COR-L47 (cell line): ENCODE measurements around the gene TWF2.

Experiments used
- DNase-seq: peaks from one replicate; lab custom pipeline; 2025; lab: John Stamatoyannopoulos, UW

TWF2 gene

GRCh38 chr3:52257911-52258310 is 19.0 kb upstream of the TWF2 start:
- no peak for DNase-seq

DNA sequence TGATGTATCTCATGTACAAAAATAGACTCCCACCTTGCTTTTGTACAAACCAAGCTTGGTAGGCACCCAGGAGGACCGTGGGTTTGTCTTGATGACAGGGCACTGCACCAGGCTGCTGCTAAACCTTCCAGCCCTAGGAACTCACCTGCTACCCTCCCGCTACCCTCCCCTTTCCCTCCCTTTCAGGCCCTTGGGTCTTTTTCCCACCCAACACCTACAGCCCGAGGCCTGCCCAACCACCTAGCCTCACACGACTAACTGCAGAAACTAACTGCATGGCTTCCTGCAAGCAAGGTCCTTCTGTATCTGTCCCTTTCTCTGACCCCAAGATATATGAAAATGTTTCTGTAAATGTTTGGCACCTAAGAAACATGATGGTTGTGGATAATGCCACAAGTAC is 17.7 kb upstream of the TWF2 start:
- DNase-seq = no peak

DNA sequence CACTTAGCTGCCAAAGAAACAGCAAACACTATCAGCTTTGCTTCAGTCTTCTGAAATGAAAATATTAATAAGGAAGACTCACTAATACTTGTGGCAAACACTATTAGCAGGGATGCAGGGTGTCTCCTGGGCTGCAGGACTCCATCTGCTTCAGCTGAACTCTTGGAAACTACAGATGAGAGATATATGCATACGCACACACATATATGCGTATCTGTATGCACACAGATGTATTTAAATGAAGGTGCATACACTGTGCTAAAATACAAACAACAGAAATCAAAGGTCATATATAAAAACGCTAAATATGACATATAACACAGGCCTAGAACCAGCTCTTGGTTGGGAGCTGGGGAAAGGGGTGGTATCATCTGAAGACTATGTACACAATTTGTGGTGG is 17.2 kb upstream of the TWF2 start:
- DNase-seq = no peak

GRCh38 chr3:52254608-52255007 is 15.7 kb upstream of the TWF2 start:
- DNase-seq = no peak

DNA sequence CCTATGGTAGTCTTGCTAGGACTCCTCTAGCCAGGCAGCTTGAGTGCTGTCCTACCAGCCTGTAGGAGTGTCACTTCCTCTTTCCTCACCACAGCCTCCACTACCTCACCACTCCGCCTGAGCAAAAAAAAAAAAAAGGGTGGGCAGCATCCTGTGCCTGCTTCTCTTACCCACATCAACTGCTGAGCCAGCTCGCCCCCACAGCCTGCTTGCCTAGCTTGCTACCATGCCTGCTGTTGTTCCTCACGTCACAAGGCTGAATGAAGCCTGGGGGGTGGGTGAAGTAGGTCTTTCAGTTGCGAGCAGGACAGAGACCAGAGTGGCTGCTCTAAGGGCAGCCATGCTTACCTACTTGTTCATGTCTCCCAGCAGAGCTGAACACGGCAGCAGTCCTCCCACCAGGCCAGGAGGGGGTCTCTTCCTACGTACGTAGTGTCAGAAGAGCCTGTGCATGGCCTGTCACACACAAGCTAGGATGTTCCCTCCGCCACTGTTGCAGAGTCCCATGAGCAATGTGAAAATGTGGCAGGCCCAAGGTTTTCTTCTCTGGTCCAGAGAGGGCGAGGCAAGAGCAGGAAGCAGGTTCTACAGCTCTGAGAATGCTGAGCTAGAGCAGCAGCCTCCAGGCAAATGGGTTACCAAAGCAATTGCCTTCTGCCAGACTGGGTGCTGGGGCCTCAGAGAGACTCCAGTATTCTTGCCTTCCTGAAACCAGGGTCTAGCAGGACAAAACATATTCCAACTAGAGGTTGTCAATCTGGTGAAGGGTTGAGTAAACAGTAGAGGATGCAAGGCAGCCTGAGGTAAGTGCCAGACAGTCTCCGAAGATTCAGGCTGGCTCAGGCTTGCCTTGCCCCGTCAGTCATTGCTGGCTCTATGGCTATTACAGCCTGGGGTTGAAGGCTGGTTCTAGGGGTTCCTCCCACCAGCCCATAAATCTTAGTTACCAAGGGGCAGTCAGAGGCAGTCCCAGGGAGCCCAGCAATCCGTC is 14.7 kb upstream of the TWF2 start:
- no peak for DNase-seq

GRCh38 chr3:52250122-52250521 is 11.2 kb upstream of the TWF2 start:
- no peak for DNase-seq

DNA sequence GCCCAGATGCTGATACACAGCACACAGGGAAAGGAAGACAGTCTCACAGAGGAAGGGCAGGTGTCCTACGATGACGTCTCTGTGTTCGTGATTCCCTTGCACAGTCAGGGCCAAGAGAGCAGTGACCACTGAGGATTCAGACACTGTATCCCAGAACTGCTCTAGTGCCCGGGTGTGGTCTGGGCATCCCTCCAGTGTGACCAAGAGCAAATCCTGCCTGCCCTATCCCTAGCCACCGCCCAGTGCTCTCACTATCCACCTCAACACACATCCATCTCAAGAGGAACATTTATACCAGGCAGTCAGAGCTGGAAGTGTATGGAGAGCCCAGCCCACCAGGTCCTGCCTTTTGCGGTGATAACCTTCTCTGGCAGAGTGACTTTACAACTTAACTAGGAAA is 10.7 kb upstream of the TWF2 start:
- no peak for DNase-seq

DNA sequence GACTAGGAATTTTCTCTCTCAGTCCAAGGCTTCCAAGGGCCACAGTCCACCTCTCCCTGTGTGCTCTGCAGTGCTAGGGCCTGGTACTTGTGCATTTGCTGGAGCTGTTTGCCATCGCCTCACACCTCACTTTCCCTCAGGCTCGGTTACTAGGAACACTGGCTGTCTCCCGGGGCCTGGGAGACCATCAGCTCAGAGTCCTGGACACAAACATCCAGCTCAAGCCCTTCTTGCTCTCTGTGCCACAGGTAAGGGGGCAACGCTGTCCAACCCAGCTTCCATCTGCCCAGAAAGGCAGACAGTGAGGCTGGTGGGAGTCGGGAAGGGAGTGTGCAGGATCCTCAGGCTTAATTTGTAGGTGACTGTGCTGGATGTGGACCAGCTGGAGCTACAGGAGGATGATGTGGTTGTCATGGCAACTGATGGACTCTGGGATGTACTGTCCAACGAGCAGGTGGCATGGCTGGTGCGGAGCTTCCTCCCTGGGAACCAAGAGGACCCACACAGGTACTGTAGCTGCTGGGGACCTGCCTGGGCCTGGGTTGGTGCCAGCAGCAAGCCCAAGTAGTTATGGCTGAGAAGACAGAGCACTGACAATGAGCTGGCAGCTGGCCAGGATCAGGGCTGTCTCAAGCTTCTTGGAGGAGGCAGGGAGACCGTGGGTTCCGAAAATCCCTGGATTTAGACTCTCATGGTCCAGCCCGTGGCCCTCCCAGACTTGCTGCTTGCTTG is 10.0 kb upstream of the TWF2 start:
- no peak for DNase-seq

- no peak for DNase-seq
Observed at GRCh38 chr3:52248165-52248541, 9.2 kb upstream of the TWF2 start.

- DNase-seq = no peak
Observed at GRCh38 chr3:52247409-52248164, 8.6 kb upstream of the TWF2 start.

GRCh38 chr3:52246728-52247408 is 7.9 kb upstream of the TWF2 start:
- DNase-seq = no peak

DNA sequence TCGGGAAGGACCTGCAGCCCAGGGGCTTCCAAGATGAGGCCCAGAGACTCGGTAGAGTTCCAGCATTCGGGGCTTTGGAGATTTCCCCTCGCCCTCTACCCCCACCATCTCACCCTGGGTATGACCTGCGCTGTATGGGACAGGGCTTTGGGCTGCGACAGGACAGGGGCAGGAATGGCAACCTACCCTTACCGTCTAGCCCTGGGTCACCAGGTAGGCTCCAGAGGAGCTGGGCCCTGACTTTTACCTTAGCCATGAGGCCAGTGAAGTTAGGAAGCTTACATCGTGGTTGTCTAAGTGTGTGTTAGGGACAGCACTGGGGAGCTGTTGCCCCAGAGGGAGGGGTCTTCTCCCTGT is 7.3 kb upstream of the TWF2 start:
- no peak for DNase-seq

GRCh38 chr3:52245322-52246263 is 6.6 kb upstream of the TWF2 start, which contains the start of gene PPM1M:
Gene PPM1M (plus strand): TSS chr3:52245759. CDS start chr3:52245825, 66 bp downstream.
- DNase-seq = no peak

- no peak for DNase-seq
Observed at GRCh38 chr3:52243791-52244628, 5.1 kb upstream of the TWF2 start.

DNA sequence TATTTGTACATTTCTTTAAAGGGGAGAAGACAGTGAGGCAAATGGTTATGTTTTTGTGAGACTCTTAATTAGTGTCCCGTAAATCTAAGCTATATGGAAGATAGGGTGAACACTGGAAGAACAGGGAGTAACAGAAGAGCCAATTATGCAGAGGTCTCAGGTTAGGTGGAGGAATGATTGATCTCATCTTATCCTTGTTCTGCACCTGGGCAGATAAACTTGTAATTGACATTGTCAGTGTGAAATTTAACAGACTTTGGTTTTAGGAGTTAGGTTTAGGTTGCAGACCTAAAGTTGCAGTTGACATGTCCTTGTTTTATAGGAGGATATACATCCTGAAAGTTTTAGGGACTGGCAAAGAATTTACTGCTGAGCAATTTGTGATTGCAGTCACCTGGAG is 3.1 kb upstream of the TWF2 start:
- DNase-seq = no peak

DNA sequence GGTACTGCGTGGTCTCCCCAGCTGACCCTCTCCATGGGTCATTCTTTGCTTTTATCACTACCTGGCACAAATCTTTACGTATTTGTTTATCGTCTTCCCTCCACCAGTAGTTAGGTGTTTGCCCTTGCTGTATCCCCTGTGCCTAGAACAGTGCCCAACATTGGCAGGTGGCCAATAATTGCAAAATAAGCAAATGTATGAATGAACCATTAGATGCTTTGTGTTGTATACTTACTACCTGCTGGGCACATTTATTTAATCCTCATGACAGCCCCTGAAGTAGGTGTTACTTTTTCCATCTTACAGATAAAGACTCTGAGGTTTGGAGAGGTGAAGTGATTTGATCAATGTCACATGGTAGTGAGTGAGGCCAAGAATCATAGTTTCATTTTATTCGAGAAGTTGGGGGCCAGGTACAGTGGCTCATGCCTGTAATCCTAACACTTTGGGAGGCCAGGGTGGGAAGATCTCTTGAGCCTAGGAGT is 2.0 kb upstream of the TWF2 start:
- no peak for DNase-seq

GRCh38 chr3:52240059-52240885 is 1.3 kb upstream of the TWF2 start:
- DNase-seq = peak; percentile 59

DNA sequence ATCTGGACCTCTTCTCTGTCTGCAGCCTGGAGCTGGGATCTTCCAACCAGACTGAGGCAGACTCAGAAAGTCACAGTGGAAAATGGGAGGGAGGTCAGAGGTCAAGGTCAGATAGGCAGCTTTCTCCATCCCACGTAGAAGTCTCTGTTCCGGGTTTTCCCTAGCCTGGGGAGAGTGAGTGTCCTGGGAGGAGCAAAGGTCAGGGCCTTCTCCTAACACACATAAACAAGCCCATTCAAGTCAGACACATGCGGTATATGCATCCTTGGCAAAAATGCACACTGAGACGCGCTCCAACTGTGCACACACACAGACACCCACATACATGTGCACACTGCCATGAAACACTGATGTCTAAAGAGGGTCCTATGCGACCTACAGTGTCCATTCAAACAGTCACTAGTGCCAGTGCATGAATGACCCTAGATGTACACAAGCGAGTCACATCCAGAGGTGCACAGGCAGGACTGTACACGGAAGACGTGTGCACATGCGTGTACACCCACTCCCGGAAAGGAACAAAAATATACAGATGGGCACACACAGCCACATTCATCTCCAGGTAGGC is 681 bp downstream of the TWF2 start:
- no peak for DNase-seq
